Gastrocnemius medialis (tissue), 4 donors: ENCODE data around the gene ZNF747.

Experiments
- CTCF ChIP-seq, 5 experiments: fragments of 450-650 bp in 3 of 5; fragments of 200-600 bp in 2 of 5; sonication (generic) in 2 of 5; IDR thresholded peaks in 4 of 5; conservative IDR thresholded peaks in 1 of 5; 1 replicate in 4 of 5; 2 replicates in 1 of 5; pipeline ENCODE4 v1.5.1; 2016 to 2019; ENCODE audit warnings: antibody characterized with exemption in 5 of 5, mild to moderate bottlenecking in 3 of 5, moderate library complexity in 3 of 5
- POLR2A ChIP-seq, 2 donors: fragments of 450-650 bp; IDR thresholded peaks; one replicate each; pipeline ENCODE4 v1.6.1; 2017; ENCODE audit warnings: antibody characterized with exemption in 2 of 2, mild to moderate bottlenecking in 2 of 2, moderate library complexity in 2 of 2

GRCh38 chr16:30553393-30553899 lies 18.8 kb upstream of the ZNF747 start:
- TF ChIP-seq CTCF (IDR thresholded peaks at IDR 0.05 in 4 of 5, conservative IDR thresholded peaks at IDR 0.05 in 1 of 5): no peak
- TF ChIP-seq POLR2A (IDR thresholded peaks at IDR 0.05): no peak
